B cell (primary cell): ENCODE measurements around the gene OTULIN.

Source experiments
- EZH2 ChIP-seq: IDR thresholded peaks from 2 replicates; pipeline ENCODE4 v1.6.1; 2012; ENCODE audit warnings: borderline replicate concordance, low read depth, mild to moderate bottlenecking, moderate library complexity, low read length; ENCODE audit not compliant: insufficient read depth, poor library complexity, severe bottlenecking
- TF ChIP-seq, protein P1 (sequence below): fragments of 200-600 bp; IDR thresholded peaks from one replicate; pipeline ENCODE4 v1.8.0; 2022; ENCODE audit warnings: antibody characterized with exemption, mild to moderate bottlenecking

DNA sequence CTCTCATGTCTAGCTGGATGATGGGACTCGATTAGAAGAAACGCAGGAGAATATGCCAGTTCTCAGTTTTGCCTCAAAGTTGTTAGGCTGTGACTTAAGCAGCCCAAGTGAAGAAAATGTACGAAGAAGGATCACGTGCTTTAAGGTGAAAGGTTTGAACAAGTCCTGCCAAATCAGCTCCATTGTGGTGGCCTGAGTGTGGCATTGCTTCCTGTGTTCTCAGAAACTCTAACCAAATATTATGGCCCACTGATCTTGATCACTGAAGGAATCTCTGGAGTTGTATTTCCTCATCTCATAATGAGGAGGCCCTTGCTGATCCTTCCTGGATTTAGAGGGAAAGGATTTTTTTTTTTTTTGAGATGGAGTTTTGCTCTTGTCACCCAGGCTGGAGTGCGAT, 44.0 kb downstream of the OTULIN start:
- TF ChIP-seq, protein P1, sequence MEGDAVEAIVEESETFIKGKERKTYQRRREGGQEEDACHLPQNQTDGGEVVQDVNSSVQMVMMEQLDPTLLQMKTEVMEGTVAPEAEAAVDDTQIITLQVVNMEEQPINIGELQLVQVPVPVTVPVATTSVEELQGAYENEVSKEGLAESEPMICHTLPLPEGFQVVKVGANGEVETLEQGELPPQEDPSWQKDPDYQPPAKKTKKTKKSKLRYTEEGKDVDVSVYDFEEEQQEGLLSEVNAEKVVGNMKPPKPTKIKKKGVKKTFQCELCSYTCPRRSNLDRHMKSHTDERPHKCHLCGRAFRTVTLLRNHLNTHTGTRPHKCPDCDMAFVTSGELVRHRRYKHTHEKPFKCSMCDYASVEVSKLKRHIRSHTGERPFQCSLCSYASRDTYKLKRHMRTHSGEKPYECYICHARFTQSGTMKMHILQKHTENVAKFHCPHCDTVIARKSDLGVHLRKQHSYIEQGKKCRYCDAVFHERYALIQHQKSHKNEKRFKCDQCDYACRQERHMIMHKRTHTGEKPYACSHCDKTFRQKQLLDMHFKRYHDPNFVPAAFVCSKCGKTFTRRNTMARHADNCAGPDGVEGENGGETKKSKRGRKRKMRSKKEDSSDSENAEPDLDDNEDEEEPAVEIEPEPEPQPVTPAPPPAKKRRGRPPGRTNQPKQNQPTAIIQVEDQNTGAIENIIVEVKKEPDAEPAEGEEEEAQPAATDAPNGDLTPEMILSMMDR = no peak
- no peak for TF ChIP-seq EZH2
